OCI-LY7 (cell line): Measurements from ENCODE around the gene RAI2. TPM values are rescaled to one million over a fixed set of nuclear protein-coding genes. Genes with fewer than 3 reads are reported as not detected.

Experiments
- BruUV-seq: library from RNA; stranded (reverse); fragments of 400-500 nt; replicated peaks from 2 replicates; lab custom pipeline; 2021; lab: Mats Ljungman, UMichigan
- CTCF ChIA-PET: fragments of 300-600 bp; sonication (Branson Sonifier 250); formaldehyde crosslinking; loops from one replicate; lab custom pipeline; 2022; ENCODE audit warnings: antibody characterized with exemption; ENCODE audit not compliant: unreplicated experiment; lab: Charles Lee
- POLR2A ChIA-PET: fragments of 300-600 bp; sonication (Branson Sonifier 250); formaldehyde crosslinking; loops from one replicate; lab custom pipeline; 2022; ENCODE audit warnings: antibody characterized with exemption; lab: Charles Lee
- DNase-seq: peaks from one replicate; pipeline ENCODE4 v3.0.0-alpha.2; 2015; ENCODE audit warnings: low spot score
- H2AFZ ChIP-seq: fragments of 200-600 bp; sonication (generic), shearing (Covaris generic); 2 replicates; pipeline ENCODE4 v1.6.1; 2014; ENCODE audit warnings: mild to moderate bottlenecking, antibody characterized with exemption, low read length, moderate library complexity
- H3K27ac ChIP-seq: fragments of 200-600 bp; sonication (generic); 2 replicates; pipeline ENCODE4 v1.5.1; 2014; ENCODE audit warnings: mixed run types, low read depth, mild to moderate bottlenecking, moderate library complexity, low read length, inconsistent platforms; ENCODE audit not compliant: poor library complexity, severe bottlenecking
- H3K36me3 ChIP-seq: fragments of 200-600 bp; sonication (generic); 2 replicates; pipeline ENCODE4 v1.6.1; 2014; ENCODE audit warnings: mild to moderate bottlenecking, antibody characterized with exemption, low read length, moderate library complexity, mixed read lengths; ENCODE audit not compliant: insufficient read depth
- H3K4me1 ChIP-seq: fragments of 200-600 bp; sonication (generic); 2 replicates; pipeline ENCODE4 v1.5.1; 2014; ENCODE audit warnings: mild to moderate bottlenecking, low read length; ENCODE audit not compliant: insufficient read depth, poor library complexity, severe bottlenecking
- H3K4me2 ChIP-seq: fragments of 200-600 bp; sonication (generic); 2 replicates; pipeline ENCODE4 v1.6.1; 2014; ENCODE audit warnings: mild to moderate bottlenecking, low read length
- H3K4me3 ChIP-seq: fragments of 200-600 bp; sonication (generic); 2 replicates; pipeline ENCODE4 v1.5.1; 2014; ENCODE audit warnings: mild to moderate bottlenecking, low read depth, low read length; ENCODE audit not compliant: poor library complexity, severe bottlenecking
- H3K79me2 ChIP-seq: fragments of 200-600 bp; sonication (generic); 2 replicates; pipeline ENCODE4 v1.6.1; 2016; ENCODE audit warnings: low read depth, mild to moderate bottlenecking, low read length, moderate library complexity, mixed read lengths; ENCODE audit not compliant: insufficient read depth
- H3K9me2 ChIP-seq: fragments of 200-600 bp; sonication (generic); 2 replicates; pipeline ENCODE4 v1.6.1; 2016; ENCODE audit warnings: mild to moderate bottlenecking, low read length, mixed read lengths; ENCODE audit not compliant: insufficient read depth
- H3K9me3 ChIP-seq: fragments of 200-600 bp; sonication (generic); 2 replicates; pipeline ENCODE4 v1.6.1; 2014; ENCODE audit warnings: mild to moderate bottlenecking, mixed run types, low read length, mixed read lengths
- H4K20me1 ChIP-seq: fragments of 200-600 bp; sonication (generic); 2 replicates; pipeline ENCODE4 v1.6.1; 2014; ENCODE audit warnings: mild to moderate bottlenecking, antibody characterized with exemption, low read length, moderate library complexity, mixed read lengths; ENCODE audit not compliant: insufficient read depth
- EZH2phosphoT487 ChIP-seq: fragments of 200-600 bp; sonication (generic); IDR thresholded peaks from 2 replicates; pipeline ENCODE4 v1.6.1; 2018; ENCODE audit warnings: low read depth, borderline replicate concordance, mild to moderate bottlenecking, mixed run types, antibody characterized with exemption, low read length, moderate library complexity, mixed read lengths
- intact Hi-C: fragments of 100-400 bp; cut with micrococcal nuclease; formaldehyde crosslinking; loops from one replicate; pipeline ENCODE4 v1.10.0; 2022; ENCODE audit not compliant: unreplicated experiment
- total RNA-seq, 2 experiments: library from RNA; depleted of rRNA in 1 of 2; stranded (reverse); fragments of >200 nt in 1 of 2; shearing (Covaris generic) in 1 of 2; gene quantifications; 2 replicates each; pipeline ENCODE4 v1.2.3, GENCODE V29; 2014 to 2022
- TF ChIP-seq, protein P1 (sequence below): fragments of 200-600 bp; sonication (generic); conservative IDR thresholded peaks from 2 replicates; pipeline ENCODE4 v1.5.1; 2014; ENCODE audit warnings: mild to moderate bottlenecking, antibody characterized with exemption, low read length, moderate library complexity, mixed read lengths

RAI2 gene
- total RNA-seq, 2 experiments from 2014 or later, result not detected

DNA sequence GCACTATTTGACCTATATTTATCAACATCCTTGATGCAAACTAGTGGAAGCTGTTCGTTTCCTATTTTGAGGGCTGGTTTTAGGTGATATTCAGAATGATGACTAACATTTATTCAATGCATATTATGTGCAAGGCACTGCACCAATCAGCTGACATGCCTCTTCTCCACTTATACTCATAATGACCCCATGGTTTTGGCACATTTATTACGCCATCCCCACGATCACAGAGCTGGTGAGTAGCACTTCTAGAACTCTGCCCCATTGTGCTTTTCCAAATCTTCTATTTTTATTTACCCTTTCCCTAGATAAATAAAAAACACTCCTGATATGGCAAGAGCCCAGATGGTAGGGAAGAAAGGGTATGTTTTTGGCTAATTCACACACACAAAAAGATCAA is 110.7 kb downstream of the RAI2 start:
- TF ChIP-seq, protein P1, sequence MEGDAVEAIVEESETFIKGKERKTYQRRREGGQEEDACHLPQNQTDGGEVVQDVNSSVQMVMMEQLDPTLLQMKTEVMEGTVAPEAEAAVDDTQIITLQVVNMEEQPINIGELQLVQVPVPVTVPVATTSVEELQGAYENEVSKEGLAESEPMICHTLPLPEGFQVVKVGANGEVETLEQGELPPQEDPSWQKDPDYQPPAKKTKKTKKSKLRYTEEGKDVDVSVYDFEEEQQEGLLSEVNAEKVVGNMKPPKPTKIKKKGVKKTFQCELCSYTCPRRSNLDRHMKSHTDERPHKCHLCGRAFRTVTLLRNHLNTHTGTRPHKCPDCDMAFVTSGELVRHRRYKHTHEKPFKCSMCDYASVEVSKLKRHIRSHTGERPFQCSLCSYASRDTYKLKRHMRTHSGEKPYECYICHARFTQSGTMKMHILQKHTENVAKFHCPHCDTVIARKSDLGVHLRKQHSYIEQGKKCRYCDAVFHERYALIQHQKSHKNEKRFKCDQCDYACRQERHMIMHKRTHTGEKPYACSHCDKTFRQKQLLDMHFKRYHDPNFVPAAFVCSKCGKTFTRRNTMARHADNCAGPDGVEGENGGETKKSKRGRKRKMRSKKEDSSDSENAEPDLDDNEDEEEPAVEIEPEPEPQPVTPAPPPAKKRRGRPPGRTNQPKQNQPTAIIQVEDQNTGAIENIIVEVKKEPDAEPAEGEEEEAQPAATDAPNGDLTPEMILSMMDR, result no peak
- no peak for TF ChIP-seq EZH2phosphoT487
- intact Hi-C loops, result no loop called here
- H3K4me1 ChIP-seq, result no peaks in the 10 kb centered on the region
- no peak overlapping the region for H2AFZ ChIP-seq
- no peak overlapping the region for H3K27ac ChIP-seq
- no peaks in the 10 kb centered on the region for H3K9me2 ChIP-seq
- no peaks in the 10 kb centered on the region for H3K9me3 ChIP-seq
- H3K4me3 ChIP-seq, result no peak overlapping the region
- H3K4me2 ChIP-seq, result no peak overlapping the region
- no peaks in the 10 kb centered on the region for H3K79me2 ChIP-seq
- ChIA-PET CTCF (no interaction called here), POLR2A (no interaction called here)
- H4K20me1 ChIP-seq, result no peaks in the 10 kb centered on the region
- no peaks in the 10 kb centered on the region for H3K36me3 ChIP-seq
- no peak for DNase-seq
- BruUV-seq, result no TSS peak

Other genes with a start within 250 kb of the RAI2 start
- gene SCML1, start 123.8 kb downstream of the RAI2 start, total RNA-seq (2014; rRNA removed; shearing (Covaris generic)), result not detected in 2 replicates
- gene SCML1, start 123.8 kb downstream of the RAI2 start, total RNA-seq (2022), result not detected in 2 replicates